HEK293 (cell line): ENCODE measurements around the gene ST3GAL5.

ENCODE experiments used
- CTCF ChIA-PET: fragments of 350-600 bp; formaldehyde crosslinking; extraction: SDS; loops from one replicate; lab custom pipeline; 2021; ENCODE audit warnings: antibody characterized with exemption; lab: Yijun Ruan, JAX
- POLR2A ChIA-PET: fragments of 300-600 bp; formaldehyde crosslinking; extraction: SDS; loops from one replicate; lab custom pipeline; 2020; ENCODE audit warnings: antibody characterized with exemption, inconsistent platforms; lab: Yijun Ruan, JAX
- H3K27ac ChIP-seq: fragments of 200-500 bp; sonication (Bioruptor generic); 2 replicates; pipeline ENCODE4 v1.5.1; 2014; ENCODE audit warnings: low read depth, low read length, control low read depth, inconsistent platforms; ENCODE audit errors: extremely low read depth
- H3K36me3 ChIP-seq, 2 experiments: fragments of 200-500 bp in 1 of 2; sonication (Bioruptor generic) in 1 of 2; 1 replicate in 1 of 2; 2 replicates in 1 of 2; pipeline ENCODE4 v1.5.1; 2014 to 2017; ENCODE audit warnings: inconsistent platforms in 2 of 2, low read length in 2 of 2; ENCODE audit not compliant: control insufficient read depth in 2 of 2, insufficient read depth in 1 of 2
- H3K4me1 ChIP-seq: fragments of 200-500 bp; sonication (Bioruptor generic); 2 replicates; pipeline ENCODE4 v1.5.1; 2014; ENCODE audit warnings: mild to moderate bottlenecking, low read length, inconsistent platforms; ENCODE audit not compliant: control insufficient read depth, insufficient read depth
- H3K4me3 ChIP-seq: 2 replicates; pipeline ENCODE4 v1.5.1; 2011; ENCODE audit warnings: low read depth, mild to moderate bottlenecking, control low read depth, low read length, moderate library complexity
- H3K9me3 ChIP-seq: fragments of 200-500 bp; sonication (Bioruptor generic); 2 replicates; pipeline ENCODE4 v1.5.1; 2014; ENCODE audit warnings: low read depth, low read length, inconsistent platforms; ENCODE audit not compliant: control insufficient read depth, insufficient read depth
- EGR2 ChIP-seq: fragments of 450-650 bp; formaldehyde crosslinking; IDR thresholded peaks from 2 replicates; pipeline ENCODE4 v1.5.1; 2016; ENCODE audit warnings: low read depth, missing biosample characterization, missing genetic modification characterization
- GFI1B ChIP-seq: fragments of 450-650 bp; formaldehyde crosslinking; IDR thresholded peaks from 2 replicates; pipeline ENCODE4 v1.5.1; 2016; ENCODE audit warnings: missing biosample characterization, missing genetic modification characterization
- GLIS1 ChIP-seq: fragments of 450-650 bp; formaldehyde crosslinking; IDR thresholded peaks from 2 replicates; pipeline ENCODE4 v1.5.1; 2016; ENCODE audit warnings: missing biosample characterization, missing genetic modification characterization
- GLIS2 ChIP-seq: fragments of 450-650 bp; formaldehyde crosslinking; IDR thresholded peaks from 2 replicates; pipeline ENCODE4 v1.5.1; 2016; ENCODE audit warnings: missing biosample characterization, missing genetic modification characterization
- KLF17 ChIP-seq: fragments of 450-650 bp; formaldehyde crosslinking; IDR thresholded peaks from 2 replicates; pipeline ENCODE4 v1.5.1; 2016; ENCODE audit warnings: missing biosample characterization, missing genetic modification characterization
- REPIN1 ChIP-seq: fragments of 450-650 bp; formaldehyde crosslinking; IDR thresholded peaks from 2 replicates; pipeline ENCODE4 v1.5.1; 2017; ENCODE audit warnings: missing biosample characterization, missing genetic modification characterization, low read depth
- SP7 ChIP-seq: fragments of 450-650 bp; formaldehyde crosslinking; IDR thresholded peaks from 2 replicates; pipeline ENCODE4 v1.5.1; 2016; ENCODE audit warnings: missing biosample characterization, missing genetic modification characterization
- ZBTB17 ChIP-seq: fragments of 450-650 bp; formaldehyde crosslinking; IDR thresholded peaks from 2 replicates; pipeline ENCODE4 v1.5.1; 2016; ENCODE audit warnings: missing biosample characterization, missing genetic modification characterization
- ZBTB20 ChIP-seq: fragments of 450-650 bp; formaldehyde crosslinking; IDR thresholded peaks from 2 replicates; pipeline ENCODE4 v1.5.1; 2016; ENCODE audit warnings: missing biosample characterization, missing genetic modification characterization
- ZBTB8A ChIP-seq: fragments of 450-650 bp; formaldehyde crosslinking; IDR thresholded peaks from 2 replicates; pipeline ENCODE4 v1.5.1; 2016; ENCODE audit warnings: missing biosample characterization, missing genetic modification characterization
- ZFP69B ChIP-seq: fragments of 450-650 bp; formaldehyde crosslinking; IDR thresholded peaks from 2 replicates; pipeline ENCODE4 v1.5.1; 2016; ENCODE audit warnings: missing biosample characterization, missing genetic modification characterization
- ZNF112 ChIP-seq: fragments of 450-650 bp; formaldehyde crosslinking; IDR thresholded peaks from 2 replicates; pipeline ENCODE4 v1.5.0; 2017; ENCODE audit warnings: missing biosample characterization, missing genetic modification characterization
- ZNF2 ChIP-seq: fragments of 450-650 bp; formaldehyde crosslinking; IDR thresholded peaks from 2 replicates; pipeline ENCODE4 v1.5.1; 2016; ENCODE audit warnings: missing biosample characterization, missing genetic modification characterization
- ZNF335 ChIP-seq: fragments of 450-650 bp; formaldehyde crosslinking; conservative IDR thresholded peaks from 2 replicates; pipeline ENCODE4 v1.5.1; 2016; ENCODE audit warnings: missing biosample characterization, missing genetic modification characterization
- ZNF48 ChIP-seq: fragments of 450-650 bp; formaldehyde crosslinking; IDR thresholded peaks from 2 replicates; pipeline ENCODE4 v1.5.1; 2016; ENCODE audit warnings: missing biosample characterization, missing genetic modification characterization
- ZNF501 ChIP-seq: fragments of 450-650 bp; formaldehyde crosslinking; IDR thresholded peaks from 2 replicates; pipeline ENCODE4 v1.5.1; 2016; ENCODE audit warnings: missing biosample characterization, missing genetic modification characterization
- ZNF660 ChIP-seq: fragments of 450-650 bp; IDR thresholded peaks from 2 replicates; pipeline ENCODE4 v1.5.1; 2018; ENCODE audit warnings: missing biosample characterization, mild to moderate bottlenecking, missing genetic modification characterization
- ZNF791 ChIP-seq: fragments of 450-650 bp; formaldehyde crosslinking; IDR thresholded peaks from 2 replicates; pipeline ENCODE4 v1.5.1; 2016; ENCODE audit warnings: missing biosample characterization, missing genetic modification characterization
- ZSCAN18 ChIP-seq: fragments of 450-650 bp; formaldehyde crosslinking; IDR thresholded peaks from 2 replicates; pipeline ENCODE4 v1.5.1; 2016; ENCODE audit warnings: missing biosample characterization, missing genetic modification characterization
- TF ChIP-seq, protein P1 (sequence below): fragments of 450-650 bp; formaldehyde crosslinking; IDR thresholded peaks from 2 replicates; pipeline ENCODE4 v1.5.1; 2016; ENCODE audit warnings: missing biosample characterization, missing genetic modification characterization
- TF ChIP-seq, protein P2 (sequence below): fragments of 450-650 bp; formaldehyde crosslinking; IDR thresholded peaks from 2 replicates; pipeline ENCODE4 v1.5.1; 2016; ENCODE audit warnings: missing biosample characterization, missing genetic modification characterization
- TF ChIP-seq, protein P3 (sequence below): fragments of 450-650 bp; formaldehyde crosslinking; IDR thresholded peaks from 2 replicates; pipeline ENCODE4 v1.5.1; 2016; ENCODE audit warnings: missing biosample characterization, missing genetic modification characterization

Gene ST3GAL5

GRCh38 chr2:85888020-85888683, 638 bp downstream of the ST3GAL5 start (continued):
- TF ChIP-seq REPIN1 (tag by site-specific recombination) (no peak), ZBTB8A (tag by site-specific recombination) (no peak), ZNF791 (tag by site-specific recombination) (no peak), ZNF2 (no peak), GFI1B (no peak)
- TF ChIP-seq, protein P1, sequence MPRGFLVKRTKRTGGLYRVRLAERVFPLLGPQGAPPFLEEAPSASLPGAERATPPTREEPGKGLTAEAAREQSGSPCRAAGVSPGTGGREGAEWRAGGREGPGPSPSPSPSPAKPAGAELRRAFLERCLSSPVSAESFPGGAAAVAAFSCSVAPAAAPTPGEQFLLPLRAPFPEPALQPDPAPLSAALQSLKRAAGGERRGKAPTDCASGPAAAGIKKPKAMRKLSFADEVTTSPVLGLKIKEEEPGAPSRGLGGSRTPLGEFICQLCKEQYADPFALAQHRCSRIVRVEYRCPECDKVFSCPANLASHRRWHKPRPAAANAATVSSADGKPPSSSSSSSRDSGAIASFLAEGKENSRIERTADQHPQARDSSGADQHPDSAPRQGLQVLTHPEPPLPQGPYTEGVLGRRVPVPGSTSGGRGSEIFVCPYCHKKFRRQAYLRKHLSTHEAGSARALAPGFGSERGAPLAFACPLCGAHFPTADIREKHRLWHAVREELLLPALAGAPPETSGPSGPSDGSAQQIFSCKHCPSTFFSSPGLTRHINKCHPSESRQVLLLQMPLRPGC (tag by site-specific recombination), result no peak
- TF ChIP-seq, protein P2, sequence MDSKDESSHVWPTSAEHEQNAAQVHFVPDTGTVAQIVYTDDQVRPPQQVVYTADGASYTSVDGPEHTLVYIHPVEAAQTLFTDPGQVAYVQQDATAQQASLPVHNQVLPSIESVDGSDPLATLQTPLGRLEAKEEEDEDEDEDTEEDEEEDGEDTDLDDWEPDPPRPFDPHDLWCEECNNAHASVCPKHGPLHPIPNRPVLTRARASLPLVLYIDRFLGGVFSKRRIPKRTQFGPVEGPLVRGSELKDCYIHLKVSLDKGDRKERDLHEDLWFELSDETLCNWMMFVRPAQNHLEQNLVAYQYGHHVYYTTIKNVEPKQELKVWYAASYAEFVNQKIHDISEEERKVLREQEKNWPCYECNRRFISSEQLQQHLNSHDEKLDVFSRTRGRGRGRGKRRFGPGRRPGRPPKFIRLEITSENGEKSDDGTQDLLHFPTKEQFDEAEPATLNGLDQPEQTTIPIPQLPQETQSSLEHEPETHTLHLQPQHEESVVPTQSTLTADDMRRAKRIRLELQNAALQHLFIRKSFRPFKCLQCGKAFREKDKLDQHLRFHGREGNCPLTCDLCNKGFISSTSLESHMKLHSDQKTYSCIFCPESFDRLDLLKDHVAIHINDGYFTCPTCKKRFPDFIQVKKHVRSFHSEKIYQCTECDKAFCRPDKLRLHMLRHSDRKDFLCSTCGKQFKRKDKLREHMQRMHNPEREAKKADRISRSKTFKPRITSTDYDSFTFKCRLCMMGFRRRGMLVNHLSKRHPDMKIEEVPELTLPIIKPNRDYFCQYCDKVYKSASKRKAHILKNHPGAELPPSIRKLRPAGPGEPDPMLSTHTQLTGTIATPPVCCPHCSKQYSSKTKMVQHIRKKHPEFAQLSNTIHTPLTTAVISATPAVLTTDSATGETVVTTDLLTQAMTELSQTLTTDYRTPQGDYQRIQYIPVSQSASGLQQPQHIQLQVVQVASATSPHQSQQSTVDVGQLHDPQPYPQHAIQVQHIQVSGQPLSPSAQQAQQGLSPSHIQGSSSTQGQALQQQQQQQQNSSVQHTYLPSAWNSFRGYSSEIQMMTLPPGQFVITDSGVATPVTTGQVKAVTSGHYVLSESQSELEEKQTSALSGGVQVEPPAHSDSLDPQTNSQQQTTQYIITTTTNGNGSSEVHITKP, result peak; percentile 95

GRCh38 chr2:85887566-85888019, 1.2 kb downstream of the ST3GAL5 start:
- Histone ChIP-seq H3K36me3 (no peaks in the 10 kb centered on the region), H3K9me3 (no peaks in the 10 kb centered on the region), H3K4me3 (peak overlapping the region; percentile 60), H3K4me1 (peaks cover 10% of the 10 kb centered on the region; the same call in 1 of the 2 replicates), H3K27ac (no peak overlapping the region)
- POLR2A ChIA-PET, result interaction anchor here (0.6 to 1.1 kb wide), 2 partner anchors 9 to 153 kb away, joined by 3 read pairs; no protein-coding TSS in a partner anchor
- TF ChIP-seq GLIS1 (no peak), ZBTB17 (tag by site-specific recombination) (peak; percentile 41; the same call in 1 of the 2 replicates), ZNF48 (no peak), ZNF501 (tag by site-specific recombination) (no peak), ZFP69B (tag by site-specific recombination) (no peak), ZBTB20 (tag by site-specific recombination) (peak; percentile 46; the same call in 1 of the 2 replicates), ZNF335 (tag by site-specific recombination) (peak; percentile 85)
- TF ChIP-seq, protein P3, sequence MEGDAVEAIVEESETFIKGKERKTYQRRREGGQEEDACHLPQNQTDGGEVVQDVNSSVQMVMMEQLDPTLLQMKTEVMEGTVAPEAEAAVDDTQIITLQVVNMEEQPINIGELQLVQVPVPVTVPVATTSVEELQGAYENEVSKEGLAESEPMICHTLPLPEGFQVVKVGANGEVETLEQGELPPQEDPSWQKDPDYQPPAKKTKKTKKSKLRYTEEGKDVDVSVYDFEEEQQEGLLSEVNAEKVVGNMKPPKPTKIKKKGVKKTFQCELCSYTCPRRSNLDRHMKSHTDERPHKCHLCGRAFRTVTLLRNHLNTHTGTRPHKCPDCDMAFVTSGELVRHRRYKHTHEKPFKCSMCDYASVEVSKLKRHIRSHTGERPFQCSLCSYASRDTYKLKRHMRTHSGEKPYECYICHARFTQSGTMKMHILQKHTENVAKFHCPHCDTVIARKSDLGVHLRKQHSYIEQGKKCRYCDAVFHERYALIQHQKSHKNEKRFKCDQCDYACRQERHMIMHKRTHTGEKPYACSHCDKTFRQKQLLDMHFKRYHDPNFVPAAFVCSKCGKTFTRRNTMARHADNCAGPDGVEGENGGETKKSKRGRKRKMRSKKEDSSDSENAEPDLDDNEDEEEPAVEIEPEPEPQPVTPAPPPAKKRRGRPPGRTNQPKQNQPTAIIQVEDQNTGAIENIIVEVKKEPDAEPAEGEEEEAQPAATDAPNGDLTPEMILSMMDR (tag by site-specific recombination), result peak; percentile 48; the same call in 1 of the 2 replicates
- CTCF ChIA-PET, result interaction anchor here (0.5 to 4.3 kb wide), 17 partner anchors 9 to 198 kb away, joined by 3 to 21 read pairs (median 5); no protein-coding TSS in a partner anchor

DNA sequence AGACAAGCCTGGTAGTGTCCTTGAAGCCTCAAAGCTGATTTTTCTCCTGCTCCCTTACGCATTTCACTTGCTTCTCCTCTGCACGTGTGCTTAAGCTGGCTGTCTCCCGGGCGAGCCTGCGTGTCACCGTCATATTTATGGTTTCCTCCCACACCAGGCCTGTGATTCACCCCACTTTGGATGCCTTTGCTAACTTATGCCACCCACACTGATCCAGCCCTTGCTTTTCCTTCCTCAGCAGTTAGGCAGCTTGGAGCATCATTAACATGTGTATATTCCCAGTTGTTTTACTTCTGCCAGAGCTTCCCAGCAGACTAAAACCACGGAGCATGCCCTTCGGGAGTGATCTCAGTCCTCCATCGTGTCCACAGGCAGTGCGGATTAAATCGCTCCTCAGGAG, 2.2 kb downstream of the ST3GAL5 start:
- Histone ChIP-seq H3K27ac (no peak overlapping the region), H3K4me1 (peaks cover 10% of the 10 kb centered on the region; the same call in 1 of the 2 replicates), H3K9me3 (no peaks in the 10 kb centered on the region), H3K4me3 (no peak overlapping the region), H3K36me3 (no peaks in the 10 kb centered on the region)
- ChIA-PET CTCF (interaction anchor here (0.6 to 4.3 kb wide), 9 partner anchors 15 to 199 kb away, joined by 3 to 20 read pairs (median 4); no protein-coding TSS in a partner anchor), POLR2A (interaction anchor here (0.6 to 0.8 kb wide), 2 partner anchors 16 to 144 kb away, joined by 3 to 6 read pairs; no protein-coding TSS in a partner anchor)
- no peak for TF ChIP-seq KLF17
- peak; percentile 34; the same call in 1 of the 2 replicates for TF ChIP-seq ZNF660 (tag by site-specific recombination)
- peak; percentile 64 for TF ChIP-seq ZBTB20 (tag by site-specific recombination)
- TF ChIP-seq GLIS1, result no peak
- no peak for TF ChIP-seq ZSCAN18 (tag by site-specific recombination)
- TF ChIP-seq EGR2 (tag by site-specific recombination), result peak; percentile 90
- peak; percentile 71 for TF ChIP-seq SP7 (tag by site-specific recombination)
- TF ChIP-seq GLIS2 (tag by site-specific recombination), result peak; percentile 24; the same call in 1 of the 2 replicates
- no peak for TF ChIP-seq ZNF112 (tag by site-specific recombination)
